Measurements from ENCODE around the gene CFH.
"Not testable (repeated sequence)": the region's sequence is repeated elsewhere in the genome, so short reads cannot be mapped to it uniquely, and the experiment has no call there.

CFH gene

GRCh38 chr1:196651637-196652215, at the start of gene CFH:
Gene CFH, plus strand, starts transcription at chr1:196652043. Its CDS starts 75 bp downstream, at chr1:196652118.
- DNase-seq = no peak

GRCh38 chr1:196603651-196604050, 48.2 kb upstream of the CFH start:
- no peak for DNase-seq

- DNase-seq = no peak
These were observed 43.9 kb upstream of the CFH start for GRCh38 chr1:196607981-196608380.

GRCh38 chr1:196608390-196609369, 43.2 kb upstream of the CFH start, which contains the start of gene KCNT2:
Gene KCNT2, minus strand, starts transcription at chr1:196608440. Its CDS starts 131 bp downstream, at chr1:196608309.
- peak; percentile 97 for DNase-seq

- no peak for DNase-seq
These were observed 42.5 kb upstream of the CFH start for GRCh38 chr1:196609370-196609737.

- DNase-seq = no peak
These were observed 40.0 kb upstream of the CFH start for GRCh38 chr1:196611873-196612272.

GRCh38 chr1:196619721-196620120, 32.1 kb upstream of the CFH start:
- no peak for DNase-seq

- DNase-seq = no peak
These were observed 28.8 kb upstream of the CFH start for GRCh38 chr1:196623079-196623478.

GRCh38 chr1:196628838-196629237, 23.0 kb upstream of the CFH start:
- DNase-seq = no peak

- DNase-seq = no peak
These were observed 14.2 kb upstream of the CFH start for GRCh38 chr1:196637606-196638005.

GRCh38 chr1:196638466-196638865, 13.4 kb upstream of the CFH start:
- DNase-seq = no peak

- DNase-seq = not testable (repeated sequence)
These were observed 12.6 kb upstream of the CFH start for GRCh38 chr1:196639291-196639690.

- DNase-seq = no peak
These were observed 10.9 kb upstream of the CFH start for GRCh38 chr1:196640976-196641375.

- no peak for DNase-seq
These were observed 1.9 kb upstream of the CFH start for GRCh38 chr1:196649990-196650389.

GRCh38 chr1:196650403-196650802, 1.4 kb upstream of the CFH start:
- no peak for DNase-seq

- no peak for DNase-seq
These were observed 764 bp upstream of the CFH start for GRCh38 chr1:196651079-196651478.

GRCh38 chr1:196654271-196654670, 2.4 kb downstream of the CFH start:
- DNase-seq = no peak

GRCh38 chr1:196655071-196655470, 3.2 kb downstream of the CFH start:
- DNase-seq = no peak

GRCh38 chr1:196655494-196655893, 3.7 kb downstream of the CFH start:
- DNase-seq = no peak

GRCh38 chr1:196659471-196659870, 7.6 kb downstream of the CFH start:
- no peak for DNase-seq

- DNase-seq = no peak
These were observed 8.4 kb downstream of the CFH start for GRCh38 chr1:196660272-196660671.

GRCh38 chr1:196660852-196661251, 9.0 kb downstream of the CFH start:
- peak; percentile 27 for DNase-seq

- no peak for DNase-seq
These were observed 9.5 kb downstream of the CFH start for GRCh38 chr1:196661345-196661744.

GRCh38 chr1:196667131-196667530, 15.3 kb downstream of the CFH start:
- no peak for DNase-seq

Data from NCI-H1694 treated with DMSO at 0.1 percent for 48 hours (cell line).